GM13977 (cell line): Measurements from ENCODE around the gene SLC25A22.

ENCODE experiments used
- DNase-seq: peaks from one replicate; pipeline ENCODE4 v3.0.0; 2012; ENCODE audit warnings: low spot score
- in situ Hi-C: fragments of 300-500 bp; cut with MboI; formaldehyde crosslinking; loops from one replicate; pipeline ENCODE4 v1.12.0; 2022; ENCODE audit warnings: low sequenced_read_pairs, low pct_unique_long_range_greater_than_20kb, mixed read lengths, inconsistent platforms; ENCODE audit not compliant: unreplicated experiment
- TF ChIP-seq, protein P1 (sequence below): IDR thresholded peaks from 2 replicates; pipeline ENCODE4 v1.5.1; 2012; ENCODE audit warnings: mild to moderate bottlenecking, control low read depth; ENCODE audit not compliant: insufficient read depth; ENCODE audit errors: extremely low read depth, missing control alignments

The SLC25A22 gene

DNA sequence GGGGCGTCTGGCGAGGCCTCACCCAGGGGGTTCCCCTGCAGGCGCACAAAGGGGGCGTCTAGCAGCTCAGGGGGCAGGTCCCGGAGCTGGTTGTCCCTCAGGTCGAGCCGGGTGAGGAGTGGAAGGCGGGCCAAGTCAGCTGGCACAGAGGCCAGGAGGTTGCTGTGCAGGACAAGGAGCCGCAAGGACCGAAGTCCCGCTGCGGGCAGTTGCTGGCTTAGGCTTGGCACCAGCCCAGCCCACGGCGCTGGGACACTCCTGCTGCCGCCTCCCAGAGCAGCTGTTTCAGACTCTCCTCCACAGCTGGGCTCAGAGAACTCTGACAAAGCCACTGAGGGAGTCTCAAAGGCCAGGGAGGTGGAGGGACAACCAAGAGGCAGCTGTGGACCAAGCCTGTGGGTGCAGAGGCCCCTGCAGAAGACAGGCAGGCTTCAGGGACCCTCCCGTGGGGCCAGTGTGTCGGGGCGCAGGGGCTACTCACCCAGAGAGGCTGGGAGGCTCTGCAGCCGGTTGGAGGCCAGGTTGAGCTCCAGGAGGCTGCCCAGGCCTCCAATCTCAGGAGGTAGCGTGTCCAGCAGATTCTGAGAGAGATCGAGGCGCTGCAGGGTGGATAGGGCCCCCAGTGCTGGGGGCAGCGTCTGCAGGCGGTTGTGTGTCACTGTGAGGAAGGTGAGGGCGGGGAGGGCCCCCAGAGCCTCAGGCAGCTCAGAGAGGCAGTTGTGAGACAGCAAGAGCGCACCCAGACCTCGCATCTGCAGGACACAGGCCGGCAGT is 4.8 kb upstream of the SLC25A22 start:
- TF ChIP-seq, protein P1, sequence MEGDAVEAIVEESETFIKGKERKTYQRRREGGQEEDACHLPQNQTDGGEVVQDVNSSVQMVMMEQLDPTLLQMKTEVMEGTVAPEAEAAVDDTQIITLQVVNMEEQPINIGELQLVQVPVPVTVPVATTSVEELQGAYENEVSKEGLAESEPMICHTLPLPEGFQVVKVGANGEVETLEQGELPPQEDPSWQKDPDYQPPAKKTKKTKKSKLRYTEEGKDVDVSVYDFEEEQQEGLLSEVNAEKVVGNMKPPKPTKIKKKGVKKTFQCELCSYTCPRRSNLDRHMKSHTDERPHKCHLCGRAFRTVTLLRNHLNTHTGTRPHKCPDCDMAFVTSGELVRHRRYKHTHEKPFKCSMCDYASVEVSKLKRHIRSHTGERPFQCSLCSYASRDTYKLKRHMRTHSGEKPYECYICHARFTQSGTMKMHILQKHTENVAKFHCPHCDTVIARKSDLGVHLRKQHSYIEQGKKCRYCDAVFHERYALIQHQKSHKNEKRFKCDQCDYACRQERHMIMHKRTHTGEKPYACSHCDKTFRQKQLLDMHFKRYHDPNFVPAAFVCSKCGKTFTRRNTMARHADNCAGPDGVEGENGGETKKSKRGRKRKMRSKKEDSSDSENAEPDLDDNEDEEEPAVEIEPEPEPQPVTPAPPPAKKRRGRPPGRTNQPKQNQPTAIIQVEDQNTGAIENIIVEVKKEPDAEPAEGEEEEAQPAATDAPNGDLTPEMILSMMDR = no peak
- in situ Hi-C loops = no loop called here
- DNase-seq = no peak

DNA sequence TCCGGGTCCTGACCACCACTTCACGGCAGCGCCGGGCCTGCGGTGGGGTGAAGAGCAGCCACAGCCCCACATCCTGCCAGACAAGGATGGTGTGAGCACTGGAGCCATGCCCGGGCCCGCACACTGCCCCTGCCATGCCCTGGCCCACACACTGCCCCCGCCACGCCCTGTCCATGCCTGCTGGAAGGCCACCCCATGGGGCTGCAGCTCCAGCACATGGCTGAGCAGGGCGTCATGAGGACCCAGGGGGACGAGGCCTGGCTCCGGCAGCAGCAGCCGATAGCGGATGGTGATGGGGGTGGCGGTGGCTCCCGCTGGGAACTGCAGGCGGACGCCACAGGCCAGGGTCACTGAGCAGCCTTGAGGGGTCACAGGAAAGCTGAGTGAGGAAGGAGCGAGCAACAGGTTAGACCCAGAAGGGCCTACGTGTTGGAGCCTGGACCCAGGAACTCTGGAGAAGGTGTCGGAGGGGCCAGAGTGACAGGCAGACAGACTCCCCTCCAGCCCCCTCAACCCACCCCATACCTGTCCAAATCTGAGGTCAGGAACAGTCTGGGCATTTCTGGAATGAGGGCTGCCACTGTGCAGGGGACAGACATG is 4.0 kb upstream of the SLC25A22 start:
- in situ Hi-C loops = no loop called here
- TF ChIP-seq, protein P1 = no peak
- DNase-seq = no peak

DNA sequence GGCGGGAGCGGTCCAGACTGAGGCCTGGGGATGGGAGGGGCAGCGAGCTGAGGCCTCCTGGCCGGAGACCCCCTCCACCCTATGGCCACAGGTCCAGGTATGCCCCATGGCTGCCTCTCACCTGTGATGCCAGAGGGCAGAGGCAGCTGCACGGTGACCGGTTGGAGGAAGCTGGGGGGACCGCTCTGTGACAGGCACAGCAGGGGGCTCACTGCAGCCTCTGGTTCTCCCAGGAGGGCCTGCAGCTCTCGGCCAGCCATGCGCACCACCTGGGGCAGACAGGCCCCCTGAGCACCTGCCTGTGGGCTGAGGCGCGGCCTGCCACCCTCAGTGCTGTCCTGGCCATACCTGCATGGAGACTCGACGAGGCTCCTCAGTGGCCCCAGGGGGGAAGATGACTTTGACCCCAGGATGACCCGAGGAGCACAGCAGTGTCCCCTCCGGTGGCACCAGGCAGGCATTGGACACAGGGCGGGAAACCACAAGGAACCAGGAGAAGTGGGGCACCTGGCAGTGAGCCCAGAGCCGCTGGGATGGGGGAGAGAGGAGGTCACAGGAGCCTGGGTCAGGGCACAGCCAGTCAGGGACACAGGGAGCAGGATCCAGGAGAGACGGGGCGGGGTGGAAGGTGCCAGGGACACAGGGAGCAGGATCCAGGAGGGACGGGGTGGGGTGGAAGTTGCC is 3.2 kb upstream of the SLC25A22 start:
- in situ Hi-C loops = no loop called here
- TF ChIP-seq, protein P1 = no peak
- no peak for DNase-seq

DNA sequence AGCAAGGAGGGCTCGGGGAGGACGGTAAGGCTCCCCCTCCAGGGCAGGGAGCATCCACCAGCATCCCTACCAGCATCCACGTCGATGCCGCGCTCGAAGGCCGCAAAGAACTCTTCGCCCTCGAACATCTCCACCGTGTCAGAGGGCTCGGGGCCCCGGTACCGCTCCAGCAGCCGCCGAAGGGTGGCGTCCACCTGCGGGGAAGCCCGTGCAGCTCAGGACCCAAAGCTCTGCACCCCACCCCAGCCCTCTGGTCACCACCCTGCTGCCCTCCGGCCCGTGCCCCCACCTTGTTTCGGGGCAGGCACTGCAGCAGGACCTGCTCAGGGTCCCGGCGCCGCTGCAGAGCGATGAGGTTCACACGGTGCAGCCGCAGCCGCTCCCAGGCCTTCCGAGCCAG is 2.4 kb upstream of the SLC25A22 start:
- TF ChIP-seq, protein P1 = no peak
- in situ Hi-C loops = no loop called here
- no peak for DNase-seq

DNA sequence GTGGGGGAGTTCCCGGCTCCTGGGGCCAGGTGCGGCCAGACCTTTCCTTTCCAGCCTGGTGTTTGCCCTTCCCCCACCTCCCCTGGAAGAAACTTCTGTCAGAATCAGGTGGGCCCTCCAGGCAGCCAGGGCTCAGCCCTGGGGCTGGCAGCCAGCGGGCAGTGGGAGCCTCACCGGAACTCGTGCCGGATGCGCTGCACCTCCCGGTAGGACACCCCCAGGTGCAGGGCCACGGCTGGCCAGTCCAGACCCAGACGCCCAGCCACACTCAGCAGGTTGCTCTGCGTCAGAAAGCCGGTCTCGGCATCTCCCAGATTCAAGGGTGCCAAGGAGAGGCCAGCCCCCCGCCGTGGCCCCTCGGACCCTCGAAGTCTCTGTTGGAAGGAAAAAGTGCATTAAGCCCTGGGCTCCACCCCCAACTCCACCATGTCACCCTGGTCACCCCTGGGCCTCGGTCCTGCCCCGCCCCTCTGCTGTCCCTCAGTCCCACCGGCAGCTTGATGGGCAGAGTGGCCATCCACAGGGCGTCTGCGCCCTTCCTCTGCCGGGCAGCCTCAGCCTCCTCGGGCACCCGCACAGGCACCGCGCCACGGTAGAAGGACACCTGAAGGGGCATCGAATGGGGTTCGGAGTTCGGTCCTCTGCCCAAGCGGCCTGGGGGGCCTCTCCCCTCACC is 1.7 kb upstream of the SLC25A22 start:
- in situ Hi-C loops = no loop called here

More for the DNA sequence above, 1.7 kb upstream of the SLC25A22 start:
- TF ChIP-seq, protein P1 = no peak
- DNase-seq = no peak
